GM21786 (cell line): ENCODE measurements around the gene EPHA6.

ENCODE experiments used
- ATAC-seq: cut with Tn5 transposase; IDR thresholded peaks from one replicate; pipeline ENCODE4 v1.9.1; 2021; ENCODE audit not compliant: unreplicated experiment

Gene EPHA6

GRCh38 chr3:97764407-97765238 is 950.2 kb downstream of the EPHA6 start, which contains the start of gene ARL6:
Gene ARL6 (plus strand): TSS chr3:97764758. CDS start chr3:97768108, 3,350 bp downstream.
- ATAC-seq, result peak; percentile 96

GRCh38 chr3:97765336-97765735 is 950.9 kb downstream of the EPHA6 start:
- ATAC-seq, result no peak

GRCh38 chr3:97772926-97773325 is 958.5 kb downstream of the EPHA6 start:
- no peak for ATAC-seq

- ATAC-seq, result no peak
Observed at GRCh38 chr3:97778152-97778551, 963.8 kb downstream of the EPHA6 start.

GRCh38 chr3:97793420-97794019 is 979.1 kb downstream of the EPHA6 start:
- ATAC-seq, result peak; percentile 65

GRCh38 chr3:97795951-97796350 is 981.6 kb downstream of the EPHA6 start:
- no peak for ATAC-seq
